Left ventricle myocardium inferior (tissue), 1 donor: Measurements from ENCODE around the gene NCOA1. TPM values are rescaled to one million over a fixed set of nuclear protein-coding genes. Genes with fewer than 3 reads are reported as not detected.
A peak's percentile ranks its signal among the peaks of the same experiment; 100 is the strongest.

Experiments
- DNase-seq: peaks from one replicate; pipeline ENCODE4 v3.0.0-alpha.2; 2020
- H3K27ac ChIP-seq: fragments of 200-600 bp; replicated peaks from 2 replicates; pipeline ENCODE4 v1.8.0; 2021
- H3K27me3 ChIP-seq: fragments of 200-600 bp; 2 replicates; pipeline ENCODE4 v1.8.0; 2021; ENCODE audit warnings: low read depth
- H3K36me3 ChIP-seq: fragments of 200-600 bp; 2 replicates; pipeline ENCODE4 v1.8.0; 2021
- H3K4me1 ChIP-seq: fragments of 200-600 bp; 2 replicates; pipeline ENCODE4 v1.8.0; 2021
- H3K4me3 ChIP-seq: fragments of 200-600 bp; 2 replicates; pipeline ENCODE4 v1.8.0; 2021; ENCODE audit warnings: mild to moderate bottlenecking, moderate library complexity
- H3K9me3 ChIP-seq: fragments of 200-600 bp; replicated peaks from 2 replicates; pipeline ENCODE4 v1.8.0; 2021
- CTCF ChIP-seq: fragments of 200-600 bp; IDR thresholded peaks from 2 replicates; pipeline ENCODE4 v1.8.0; 2021; ENCODE audit warnings: antibody characterized with exemption, mild to moderate bottlenecking, borderline replicate concordance
- intact Hi-C: fragments of 100-400 bp; cut with micrococcal nuclease; formaldehyde crosslinking; loops from one replicate; pipeline ENCODE4 v1.11.0; 2022
- total RNA-seq: library from RNA; stranded (reverse); fragmentation: NEBNext Ultra II Directional; extraction: Animal tissue kit (Norgen Biotek cat#: 25700); gene quantifications from one replicate; pipeline ENCODE4 v1.2.1, GENCODE V29; 2021
- donor health status: DM: no; HTN: yes; CAD: no; lungs with severe emphysema.

Gene NCOA1
- total RNA-seq, 1 donor from 2014 or later, result 26.9 TPM

- Histone ChIP-seq H3K36me3 (peaks cover 40% of the 10 kb centered on the region), H3K9me3 (no peaks in the 10 kb centered on the region), H3K4me1 (peaks cover 8% of the 10 kb centered on the region), H3K27ac (no peak overlapping the region), H3K27me3 (no peaks in the 10 kb centered on the region), H3K4me3 (no peak overlapping the region)
- no peak for TF ChIP-seq CTCF
- intact Hi-C loops, result no loop called here
- DNase-seq, result no peak
These were observed 211.7 kb downstream of the NCOA1 start for GRCh38 chr2:24702800-24703199.

GRCh38 chr2:24704692-24705091 is 213.6 kb downstream of the NCOA1 start:
- intact Hi-C loops, result no loop called here
- TF ChIP-seq CTCF, result no peak
- H3K27me3 ChIP-seq, result no peaks in the 10 kb centered on the region

DNA sequence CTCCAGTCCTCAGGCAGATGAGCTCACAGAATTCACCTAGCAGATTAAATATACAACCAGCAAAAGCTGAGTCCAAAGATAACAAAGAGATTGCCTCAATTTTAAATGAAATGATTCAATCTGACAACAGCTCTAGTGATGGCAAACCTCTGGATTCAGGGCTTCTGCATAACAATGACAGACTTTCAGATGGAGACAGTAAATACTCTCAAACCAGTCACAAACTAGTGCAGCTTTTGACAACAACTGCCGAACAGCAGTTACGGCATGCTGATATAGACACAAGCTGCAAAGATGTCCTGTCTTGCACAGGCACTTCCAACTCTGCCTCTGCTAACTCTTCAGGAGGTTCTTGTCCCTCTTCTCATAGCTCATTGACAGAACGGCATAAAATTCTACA is 216.1 kb downstream of the NCOA1 start:
- Histone ChIP-seq H3K4me1 (peaks cover 25% of the 10 kb centered on the region), H3K27me3 (no peaks in the 10 kb centered on the region), H3K9me3 (no peaks in the 10 kb centered on the region), H3K4me3 (no peak overlapping the region), H3K36me3 (peaks cover 44% of the 10 kb centered on the region), H3K27ac (no peak overlapping the region)
- no peak for DNase-seq
- TF ChIP-seq CTCF, result no peak
- intact Hi-C loops, result no loop called here

More at GRCh38 chr2:24704692-24705091, 213.6 kb downstream of the NCOA1 start:
- H3K36me3 ChIP-seq, result peaks cover 30% of the 10 kb centered on the region
- DNase-seq, result no peak
- H3K4me1 ChIP-seq, result peaks cover 20% of the 10 kb centered on the region
- no peak overlapping the region for H3K27ac ChIP-seq
- H3K9me3 ChIP-seq, result no peaks in the 10 kb centered on the region
- no peak overlapping the region for H3K4me3 ChIP-seq

DNA sequence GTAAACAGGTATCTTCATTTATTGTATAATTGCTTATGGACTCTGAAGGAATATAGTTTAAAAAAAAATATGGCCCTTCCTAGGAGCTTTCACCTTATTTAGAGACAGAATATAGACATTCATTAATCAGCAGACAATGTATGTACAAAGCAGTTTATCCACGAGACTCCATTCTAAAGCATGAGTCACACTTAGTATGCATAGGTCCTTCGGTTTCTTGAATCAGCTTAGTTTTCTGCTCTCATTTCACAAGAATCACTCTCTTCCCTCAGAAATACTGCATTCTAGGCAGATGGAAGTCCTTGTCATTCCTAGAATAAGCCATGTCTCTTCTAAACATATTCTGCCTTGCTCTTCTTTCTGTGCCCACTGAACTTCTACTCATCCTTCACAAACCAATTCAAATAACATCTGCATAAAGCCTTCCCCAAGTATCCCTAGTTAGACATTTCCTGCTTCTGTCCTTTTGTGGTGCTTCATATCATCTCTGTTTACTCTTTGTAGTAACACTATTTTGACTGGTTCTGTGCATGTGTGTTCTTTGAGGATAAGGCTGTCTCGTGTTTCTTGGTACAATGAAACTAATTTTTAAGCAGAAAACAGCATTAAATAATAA is 217.6 kb downstream of the NCOA1 start:
- H3K9me3 ChIP-seq, result no peaks in the 10 kb centered on the region
- no peak overlapping the region for H3K27ac ChIP-seq
- TF ChIP-seq CTCF, result no peak
- peaks cover 23% of the 10 kb centered on the region for H3K4me1 ChIP-seq
- intact Hi-C loops, result no loop called here
- no peak overlapping the region for H3K4me3 ChIP-seq
- no peak for DNase-seq
- H3K36me3 ChIP-seq, result peaks cover 57% of the 10 kb centered on the region
- H3K27me3 ChIP-seq, result no peaks in the 10 kb centered on the region

DNA sequence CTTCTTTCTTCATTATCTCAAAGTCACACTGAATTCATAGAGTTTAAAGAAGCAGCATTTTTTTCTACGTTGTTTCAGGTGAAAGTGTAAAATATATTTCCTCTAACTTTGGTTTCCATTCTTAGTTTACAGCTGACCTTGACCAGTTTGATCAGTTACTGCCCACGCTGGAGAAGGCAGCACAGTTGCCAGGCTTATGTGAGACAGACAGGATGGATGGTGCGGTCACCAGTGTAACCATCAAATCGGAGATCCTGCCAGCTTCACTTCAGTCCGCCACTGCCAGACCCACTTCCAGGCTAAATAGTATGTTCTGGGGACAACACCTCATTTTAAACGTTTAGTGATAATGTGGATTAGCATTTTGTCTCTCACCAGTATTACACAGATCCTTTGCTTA is 219.8 kb downstream of the NCOA1 start:
- intact Hi-C loops, result no loop called here
- no peak for DNase-seq

More for the DNA sequence above, 219.8 kb downstream of the NCOA1 start:
- Histone ChIP-seq H3K27ac (peak overlapping the region; percentile 29), H3K9me3 (no peaks in the 10 kb centered on the region), H3K36me3 (peaks cover 60% of the 10 kb centered on the region), H3K4me3 (no peak overlapping the region), H3K27me3 (no peaks in the 10 kb centered on the region), H3K4me1 (peaks cover 23% of the 10 kb centered on the region)
- TF ChIP-seq CTCF, result no peak
